ENCODE data around the gene TRIOBP.
"Not testable (repeated sequence)": the region's sequence is repeated elsewhere in the genome, so short reads cannot be mapped to it uniquely, and the experiment has no call there.

Gene TRIOBP

DNA sequence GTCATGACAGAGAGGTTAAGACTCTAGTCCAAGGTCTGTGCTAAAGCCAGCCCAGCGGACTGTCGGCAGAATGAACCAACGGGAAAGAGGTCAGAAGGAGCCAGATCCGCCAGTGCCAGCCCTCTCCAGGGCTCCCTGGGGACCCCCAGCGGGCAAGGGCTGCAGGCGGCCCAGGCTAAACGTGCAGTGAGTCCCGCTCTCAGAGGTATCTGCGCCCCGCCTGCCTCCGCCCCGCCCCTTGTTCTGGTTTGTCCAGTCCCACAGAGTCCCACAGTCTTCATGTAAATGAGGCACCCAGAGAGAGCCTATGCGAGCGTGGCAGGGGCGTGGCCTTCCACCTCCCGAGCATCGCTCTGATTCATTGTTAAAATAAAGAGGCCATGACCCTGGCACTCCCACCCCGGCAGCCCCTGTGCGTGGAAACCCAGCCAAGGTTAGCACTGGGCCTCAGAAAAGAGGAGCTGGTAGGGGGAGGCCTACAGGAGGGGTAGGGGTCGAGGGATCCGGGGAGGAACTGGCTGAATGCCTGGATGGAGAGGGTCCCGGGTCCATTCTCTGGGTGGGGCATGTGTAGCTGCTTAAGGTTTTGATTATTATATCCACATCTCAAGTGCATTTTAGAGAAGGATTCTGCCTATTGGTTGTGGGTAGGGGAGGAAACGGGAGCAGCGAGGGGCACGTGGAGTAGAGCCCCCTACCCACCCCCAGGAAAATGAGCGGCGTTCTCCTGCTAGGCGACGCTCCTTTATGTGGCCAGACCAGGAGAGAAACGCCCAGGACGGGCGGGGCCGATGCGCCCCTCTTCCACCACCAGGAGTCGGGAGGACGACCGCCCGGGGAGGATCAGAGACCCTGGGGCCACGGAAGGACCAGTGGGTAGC is at the start of gene TRIOBP:
TRIOBP (plus strand) TSS at position 392 of the 881 bp plus-strand sequence. CDS start 4,318 bp downstream, outside the sequence.
- peak; percentile 90 for DNase-seq

GRCh38 chr22:37647317-37647716 is 49.5 kb upstream of the TRIOBP start:
- DNase-seq, result no peak

- DNase-seq, result no peak
Measured at GRCh38 chr22:37647928-37648327, 48.9 kb upstream of the TRIOBP start.

DNA sequence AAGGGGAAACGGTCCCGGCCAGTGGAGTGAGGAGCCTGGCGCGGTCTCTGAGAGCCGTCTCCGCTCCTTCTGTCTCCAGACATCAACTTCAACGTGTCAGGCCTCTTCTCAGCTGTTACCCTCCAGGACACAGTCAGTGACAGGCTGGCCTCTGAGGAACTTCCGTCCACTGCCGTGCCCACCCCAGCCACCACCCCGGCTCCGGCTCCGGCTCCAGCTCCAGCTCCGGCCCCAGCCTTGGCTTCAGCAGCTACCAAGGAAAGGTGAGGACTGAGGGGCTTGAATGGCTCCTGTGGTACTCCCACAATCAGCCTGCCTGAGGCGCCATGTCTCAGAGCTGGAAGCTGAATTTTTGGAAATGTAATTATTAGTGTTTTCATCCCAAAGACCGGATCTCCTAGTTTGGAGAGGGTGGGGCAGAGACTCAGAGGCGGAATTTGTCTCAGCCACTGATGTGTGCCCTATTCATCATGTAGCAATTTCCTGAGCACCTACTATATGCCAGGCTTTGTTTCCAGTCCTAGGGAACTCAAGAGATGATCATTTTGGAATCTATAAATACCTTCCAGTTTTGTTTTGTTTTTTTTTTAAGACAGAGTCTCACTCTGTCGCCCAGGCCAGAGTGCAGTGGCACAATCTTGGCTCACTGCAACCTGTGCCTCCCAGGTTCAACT is 46.2 kb upstream of the TRIOBP start:
- DNase-seq, result no peak

GRCh38 chr22:37654563-37655251 is 42.1 kb upstream of the TRIOBP start:
- no peak for DNase-seq

DNA sequence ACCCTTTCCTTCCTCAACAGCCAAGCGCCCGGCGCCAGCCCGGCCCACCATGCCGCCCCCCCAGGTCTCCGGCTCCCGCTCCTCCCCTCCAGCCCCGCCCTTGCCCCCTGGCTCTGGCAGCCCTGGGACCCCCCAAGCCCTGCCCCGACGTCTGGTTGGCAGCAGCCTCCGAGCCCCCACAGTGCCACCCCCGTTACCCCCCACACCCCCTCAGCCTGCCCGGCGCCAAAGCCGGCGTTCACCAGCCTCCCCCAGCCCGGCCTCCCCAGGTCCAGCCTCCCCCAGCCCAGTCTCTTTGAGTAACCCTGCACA is 41.6 kb upstream of the TRIOBP start:
- DNase-seq, result no peak

DNA sequence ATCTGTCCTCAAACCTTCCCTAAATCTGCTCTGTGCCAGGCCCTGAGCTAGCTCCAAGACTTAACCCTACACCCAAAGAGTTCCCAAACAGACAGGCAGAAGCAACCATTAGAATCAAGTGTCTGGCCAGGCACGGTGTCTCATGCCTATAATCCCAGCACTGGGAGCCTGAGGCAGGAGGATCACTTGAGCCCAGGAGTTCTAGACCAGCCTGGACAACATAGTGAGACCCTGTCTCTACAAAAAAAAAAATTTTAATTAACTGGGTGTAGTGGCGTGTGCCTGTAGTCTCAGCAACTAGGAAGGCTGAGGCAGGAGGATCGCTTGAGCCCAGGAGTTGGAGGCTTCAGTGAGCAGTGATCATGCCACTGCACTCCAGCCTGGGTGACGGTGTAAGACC is 40.3 kb upstream of the TRIOBP start:
- DNase-seq, result not testable (repeated sequence)

DNA sequence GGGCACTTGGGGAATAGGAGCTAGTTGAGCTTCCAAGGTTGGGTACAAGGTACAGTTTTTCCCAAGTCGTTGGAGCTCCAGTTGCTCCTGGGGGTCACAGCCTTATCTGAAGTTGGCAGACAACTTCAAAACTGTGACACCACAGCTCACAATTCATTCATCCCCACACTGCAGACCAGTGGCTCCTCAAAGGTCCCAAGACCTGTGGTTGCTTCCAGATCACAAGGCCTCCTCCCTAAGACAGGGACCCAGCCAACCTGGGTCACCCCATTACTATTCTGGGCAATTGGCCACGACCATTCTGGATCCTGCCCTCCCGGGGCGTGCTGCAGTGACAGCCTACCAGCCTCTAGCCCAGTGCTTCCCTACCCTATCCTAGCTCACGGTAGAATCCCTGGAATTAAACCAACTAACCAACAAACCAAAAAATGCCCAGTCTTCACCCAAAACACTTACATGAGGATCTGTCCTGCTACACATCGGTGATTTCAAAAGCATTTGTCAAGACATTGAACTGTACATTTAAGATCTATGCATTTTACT is 39.2 kb upstream of the TRIOBP start:
- DNase-seq, result no peak

DNA sequence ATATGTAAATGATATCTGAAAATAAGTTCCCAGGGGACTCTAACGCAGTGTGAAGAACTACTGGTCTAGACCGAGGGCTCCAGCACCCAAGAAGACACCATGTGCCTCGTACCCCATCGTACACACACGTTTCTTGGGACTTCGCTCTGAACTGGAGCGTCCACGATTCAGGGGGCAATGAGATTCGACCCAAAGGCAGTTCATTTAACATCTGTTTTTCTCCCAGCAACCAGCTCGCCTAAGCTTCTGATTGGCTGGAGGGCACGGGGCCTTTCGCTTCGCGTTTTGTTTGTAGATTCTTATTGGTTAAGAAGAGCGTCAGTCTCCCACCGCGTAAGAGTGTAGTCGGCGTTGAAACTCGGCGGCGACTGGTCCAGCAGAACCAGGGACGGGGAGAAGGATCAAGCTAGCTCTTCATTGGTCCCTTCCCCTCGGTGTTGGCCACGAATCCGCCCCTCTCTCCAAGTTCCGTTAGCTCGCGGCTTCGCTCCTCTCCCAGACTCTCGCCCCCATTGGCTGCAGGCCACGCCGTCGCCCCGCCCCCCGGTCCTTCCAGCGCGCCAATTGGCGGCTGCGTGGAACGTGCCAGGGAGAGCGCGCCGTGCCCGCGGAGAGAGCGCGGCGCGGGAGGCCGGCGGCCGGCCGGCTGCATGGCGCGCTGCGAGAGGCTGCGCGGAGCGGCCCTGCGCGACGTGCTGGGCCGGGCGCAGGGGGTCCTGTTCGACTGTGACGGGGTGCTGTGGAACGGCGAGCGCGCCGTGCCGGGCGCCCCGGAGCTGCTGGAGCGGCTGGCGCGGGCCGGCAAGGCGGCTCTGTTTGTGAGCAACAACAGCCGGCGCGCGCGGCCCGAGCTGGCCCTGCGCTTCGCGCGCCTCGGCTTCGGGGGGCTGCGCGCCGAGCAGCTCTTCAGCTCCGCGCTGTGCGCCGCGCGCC is 38.4 kb upstream of the TRIOBP start, which contains the start of gene PDXP:
PDXP (plus strand) TSS at position 591 of the 933 bp plus-strand sequence; CDS start at position 651, 60 bp downstream.
- peak; percentile 99 for DNase-seq

GRCh38 chr22:37659066-37659896 is 37.6 kb upstream of the TRIOBP start:
- DNase-seq, result no peak

DNA sequence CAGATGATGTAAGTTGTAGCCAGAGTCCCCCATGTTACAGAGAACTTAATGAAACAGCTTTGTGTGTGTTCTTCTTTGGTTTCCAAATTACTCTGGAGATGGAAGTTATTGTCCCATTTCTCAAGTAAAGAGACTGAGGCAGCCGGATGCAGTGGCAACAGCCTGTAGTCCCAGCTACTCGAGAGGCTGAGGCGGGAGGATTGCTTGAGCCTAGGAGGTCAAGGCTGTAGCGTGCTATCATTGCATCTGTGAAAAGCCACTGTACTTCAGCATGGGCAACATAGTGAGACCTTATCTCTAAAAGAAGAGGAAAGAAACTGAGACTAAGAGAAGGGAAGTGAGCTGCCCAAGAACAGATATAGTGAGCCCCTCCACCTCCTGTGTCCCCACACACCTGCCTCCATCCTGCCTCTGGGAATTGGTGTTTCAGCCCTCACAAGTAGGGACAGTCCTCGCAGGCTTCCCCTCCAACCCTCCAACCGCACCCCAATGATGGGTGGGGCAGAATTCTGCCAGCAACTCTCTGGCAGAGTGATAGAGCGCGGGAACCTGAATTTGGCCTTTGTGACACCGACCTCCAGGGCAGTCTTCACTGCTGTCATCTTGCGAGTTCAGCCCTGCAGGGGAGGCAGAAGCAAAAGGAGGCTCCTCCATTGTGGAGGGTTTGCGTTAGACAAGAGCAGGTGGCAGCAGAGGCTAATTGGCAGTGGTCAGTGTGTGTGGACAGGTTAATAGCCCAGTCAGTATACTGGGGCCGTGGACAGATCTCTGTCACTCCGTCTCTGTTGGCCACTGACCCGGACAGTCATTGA is 36.7 kb upstream of the TRIOBP start:
- DNase-seq, result no peak

DNA sequence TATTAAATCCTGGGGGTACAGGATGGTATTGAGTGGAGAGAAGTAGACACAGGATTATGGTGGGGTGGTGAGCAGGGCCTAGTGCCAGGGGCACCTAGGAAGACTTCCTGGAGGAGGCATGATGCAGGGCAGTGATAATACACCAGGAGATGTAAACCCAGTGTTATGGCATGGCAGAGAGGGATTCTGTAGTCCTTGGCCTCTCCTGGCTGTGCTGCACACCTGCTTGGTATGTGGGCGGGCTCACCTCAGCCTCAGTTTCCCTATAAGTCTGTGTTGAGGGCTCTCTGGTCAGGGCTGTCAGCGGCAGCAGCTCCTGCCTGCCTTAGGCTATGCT is 36.2 kb upstream of the TRIOBP start:
- DNase-seq, result no peak

- DNase-seq, result no peak
Measured at GRCh38 chr22:37661160-37661924, 35.5 kb upstream of the TRIOBP start.

DNA sequence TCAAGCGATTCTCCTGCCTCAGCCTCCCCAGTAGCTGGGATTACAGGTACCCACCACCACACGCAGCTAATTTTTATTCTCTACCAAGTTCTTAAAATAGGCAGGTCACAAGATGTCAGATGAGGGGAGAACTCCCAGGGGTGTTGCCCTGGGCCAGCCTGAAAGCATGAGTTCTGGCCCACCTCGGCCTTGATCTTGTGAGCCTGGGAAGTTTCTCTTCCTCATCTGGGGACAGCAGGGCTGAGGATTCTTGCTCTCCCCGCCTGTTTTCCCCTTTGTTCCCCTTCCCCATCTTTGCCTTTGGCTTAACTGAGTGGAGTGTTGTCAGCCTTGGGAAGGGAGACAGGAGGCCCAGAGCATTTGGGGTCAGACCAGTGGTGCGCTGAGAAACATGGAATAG is 34.8 kb upstream of the TRIOBP start:
- no peak for DNase-seq

DNA sequence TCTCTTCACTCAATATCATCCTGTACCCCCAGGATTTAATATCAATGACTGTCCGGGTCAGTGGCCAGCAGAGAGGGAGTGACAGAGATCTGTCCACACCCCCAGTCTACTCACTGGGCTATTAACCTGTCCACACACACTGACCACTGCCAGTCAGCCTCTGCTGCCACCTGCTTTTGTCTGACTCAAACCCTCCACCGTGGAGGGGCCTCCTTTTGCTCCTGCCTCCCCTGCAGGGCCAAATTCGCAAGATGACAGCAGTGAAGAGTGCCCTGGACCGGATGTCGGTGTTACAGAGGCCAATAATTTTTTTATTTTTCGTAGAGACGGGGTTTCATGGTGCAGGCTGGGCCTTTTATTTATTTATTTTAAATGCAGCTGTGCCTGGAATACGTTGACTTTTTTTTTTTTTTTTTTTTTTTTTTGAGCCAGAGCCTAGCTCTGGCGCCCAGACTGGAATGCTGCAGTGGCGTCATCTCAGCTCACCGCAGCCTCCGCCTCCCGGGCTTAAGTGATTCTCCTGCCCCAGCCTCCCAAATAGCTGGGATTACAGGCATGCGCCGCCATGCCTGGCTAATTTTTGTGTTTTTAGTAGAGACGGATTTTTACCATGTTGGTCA is 33.2 kb upstream of the TRIOBP start:
- DNase-seq, result no peak

DNA sequence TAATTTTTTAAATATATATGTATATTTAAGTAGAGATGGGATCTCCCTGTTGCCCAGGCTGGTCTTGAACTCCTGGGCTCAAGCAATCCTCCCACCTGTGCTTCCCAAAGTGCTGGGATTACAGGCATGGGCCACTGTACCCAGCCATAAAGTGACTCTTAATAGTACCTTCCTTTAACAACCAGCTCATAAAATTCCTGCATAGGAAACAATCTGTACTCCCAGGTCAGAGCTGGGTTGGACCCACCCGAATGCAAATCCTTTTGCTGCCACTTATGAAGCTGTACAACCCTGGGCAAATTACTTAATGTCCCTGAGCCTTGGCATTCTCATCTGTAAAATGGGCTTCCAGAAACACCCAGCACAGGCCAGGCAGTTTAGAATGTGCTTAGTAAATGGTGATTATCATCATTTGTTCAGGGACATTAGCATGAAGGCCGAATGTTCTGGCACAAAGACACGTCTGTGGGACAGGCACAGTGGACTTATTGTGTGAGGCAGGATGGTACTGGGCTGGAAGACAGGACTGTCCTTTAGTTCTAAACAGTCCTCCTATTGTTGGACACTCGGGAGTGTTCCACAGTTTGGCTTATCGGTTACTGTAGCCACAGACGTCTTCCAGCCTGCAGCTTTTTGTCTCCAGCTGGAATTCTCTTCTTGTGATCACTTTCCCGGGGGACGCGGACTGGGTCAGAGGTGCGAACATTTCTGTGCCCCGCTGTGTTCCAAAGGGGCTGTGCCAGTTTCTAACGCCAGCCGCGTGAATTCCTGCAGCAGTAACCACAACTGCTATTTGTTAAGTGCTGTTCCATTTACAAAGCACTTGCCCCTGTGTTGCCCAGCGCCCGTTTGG is 32.4 kb upstream of the TRIOBP start:
- no peak for DNase-seq

DNA sequence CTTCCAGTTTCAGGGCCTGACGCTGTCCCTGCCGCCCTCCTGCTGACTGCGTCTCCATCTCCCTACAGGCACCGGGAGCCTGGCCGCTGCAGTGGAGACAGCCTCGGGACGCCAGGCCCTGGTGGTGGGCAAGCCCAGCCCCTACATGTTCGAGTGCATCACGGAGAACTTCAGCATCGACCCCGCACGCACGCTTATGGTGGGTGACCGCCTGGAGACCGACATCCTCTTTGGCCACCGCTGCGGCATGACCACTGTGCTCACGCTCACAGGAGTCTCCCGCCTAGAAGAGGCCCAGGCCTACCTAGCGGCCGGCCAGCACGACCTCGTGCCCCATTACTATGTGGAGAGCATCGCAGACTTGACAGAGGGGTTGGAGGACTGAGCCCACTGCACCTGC is 31.4 kb upstream of the TRIOBP start:
- no peak for DNase-seq

- no peak for DNase-seq
Measured at GRCh38 chr22:37669586-37669985, 27.3 kb upstream of the TRIOBP start.

All from activated CD4-positive, alpha-beta T cell treated with anti-CD3 and anti-CD28 coated beads, Interleukin-2, amount 50 U/mL, for 16 hours (primary cell).